Measurements from ENCODE around the gene MRPL58. TPM values are rescaled to one million over a fixed set of nuclear protein-coding genes. Genes with fewer than 3 reads are reported as not detected.
A peak's percentile ranks its signal among the peaks of the same experiment; 100 is the strongest.

Gene MRPL58
- total and polyA plus RNA-seq, 10 of the 15 experiments (the other 5 are each of a cell fraction or from before 2014, with no cell fraction given): 23.0 to 64.3 (median 51.9) TPM

DNA sequence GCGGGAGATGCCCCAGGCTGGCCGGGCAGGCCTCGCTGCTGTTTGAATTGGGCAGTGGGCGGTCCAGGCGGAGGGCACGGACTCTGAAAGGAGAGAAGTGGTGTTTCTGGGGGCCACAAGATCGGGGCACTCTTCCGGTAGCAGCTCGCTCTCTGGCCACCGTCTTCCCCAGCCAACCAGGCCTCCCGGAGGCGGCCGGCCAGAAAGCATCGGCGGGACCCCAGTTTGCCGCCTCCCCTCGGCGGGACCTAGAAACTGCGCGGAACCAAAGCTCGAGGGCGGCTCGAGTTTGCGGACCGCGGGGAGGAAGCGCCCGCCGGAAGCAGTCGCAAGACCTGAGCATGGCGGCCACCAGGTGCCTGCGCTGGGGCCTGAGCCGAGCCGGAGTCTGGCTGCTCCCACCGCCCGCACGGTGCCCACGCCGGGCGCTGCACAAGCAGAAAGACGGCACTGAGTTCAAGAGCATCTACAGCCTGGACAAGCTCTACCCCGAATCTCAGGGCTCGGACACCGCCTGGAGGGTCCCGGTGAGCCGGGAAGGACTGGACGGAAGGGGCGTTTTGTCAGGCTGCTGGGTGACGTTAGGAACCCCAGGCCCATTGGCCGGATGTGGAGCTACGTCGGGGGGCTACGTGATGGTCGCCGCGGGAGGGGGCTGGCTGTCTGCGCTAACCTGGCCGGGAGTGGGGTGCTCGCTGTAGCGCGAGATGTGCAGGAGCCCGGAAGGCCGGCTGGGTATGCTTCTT is at the start of gene MRPL58 (continued):
- TF ChIP-seq, protein P1, sequence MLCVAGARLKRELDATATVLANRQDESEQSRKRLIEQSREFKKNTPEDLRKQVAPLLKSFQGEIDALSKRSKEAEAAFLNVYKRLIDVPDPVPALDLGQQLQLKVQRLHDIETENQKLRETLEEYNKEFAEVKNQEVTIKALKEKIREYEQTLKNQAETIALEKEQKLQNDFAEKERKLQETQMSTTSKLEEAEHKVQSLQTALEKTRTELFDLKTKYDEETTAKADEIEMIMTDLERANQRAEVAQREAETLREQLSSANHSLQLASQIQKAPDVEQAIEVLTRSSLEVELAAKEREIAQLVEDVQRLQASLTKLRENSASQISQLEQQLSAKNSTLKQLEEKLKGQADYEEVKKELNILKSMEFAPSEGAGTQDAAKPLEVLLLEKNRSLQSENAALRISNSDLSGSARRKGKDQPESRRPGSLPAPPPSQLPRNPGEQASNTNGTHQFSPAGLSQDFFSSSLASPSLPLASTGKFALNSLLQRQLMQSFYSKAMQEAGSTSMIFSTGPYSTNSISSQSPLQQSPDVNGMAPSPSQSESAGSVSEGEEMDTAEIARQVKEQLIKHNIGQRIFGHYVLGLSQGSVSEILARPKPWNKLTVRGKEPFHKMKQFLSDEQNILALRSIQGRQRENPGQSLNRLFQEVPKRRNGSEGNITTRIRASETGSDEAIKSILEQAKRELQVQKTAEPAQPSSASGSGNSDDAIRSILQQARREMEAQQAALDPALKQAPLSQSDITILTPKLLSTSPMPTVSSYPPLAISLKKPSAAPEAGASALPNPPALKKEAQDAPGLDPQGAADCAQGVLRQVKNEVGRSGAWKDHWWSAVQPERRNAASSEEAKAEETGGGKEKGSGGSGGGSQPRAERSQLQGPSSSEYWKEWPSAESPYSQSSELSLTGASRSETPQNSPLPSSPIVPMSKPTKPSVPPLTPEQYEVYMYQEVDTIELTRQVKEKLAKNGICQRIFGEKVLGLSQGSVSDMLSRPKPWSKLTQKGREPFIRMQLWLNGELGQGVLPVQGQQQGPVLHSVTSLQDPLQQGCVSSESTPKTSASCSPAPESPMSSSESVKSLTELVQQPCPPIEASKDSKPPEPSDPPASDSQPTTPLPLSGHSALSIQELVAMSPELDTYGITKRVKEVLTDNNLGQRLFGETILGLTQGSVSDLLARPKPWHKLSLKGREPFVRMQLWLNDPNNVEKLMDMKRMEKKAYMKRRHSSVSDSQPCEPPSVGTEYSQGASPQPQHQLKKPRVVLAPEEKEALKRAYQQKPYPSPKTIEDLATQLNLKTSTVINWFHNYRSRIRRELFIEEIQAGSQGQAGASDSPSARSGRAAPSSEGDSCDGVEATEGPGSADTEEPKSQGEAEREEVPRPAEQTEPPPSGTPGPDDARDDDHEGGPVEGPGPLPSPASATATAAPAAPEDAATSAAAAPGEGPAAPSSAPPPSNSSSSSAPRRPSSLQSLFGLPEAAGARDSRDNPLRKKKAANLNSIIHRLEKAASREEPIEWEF (IDR thresholded peaks at IDR 0.05; ENCODE audit: insufficient replicate concordance, low read depth, low read length): no peak
- TF ChIP-seq HCFC1 (IDR thresholded peaks at IDR 0.05; ENCODE audit: low read length) (peak; percentile 84), EZH2 (IDR thresholded peaks at IDR 0.05; ENCODE audit: borderline replicate concordance, control insufficient read depth, low read depth, low read length) (no peak), FOXK2 (IDR thresholded peaks at IDR 0.05) (no peak), CREM (IDR thresholded peaks at IDR 0.05; ENCODE audit: low read depth) (peak; percentile 85), ZNF687 (IDR thresholded peaks at IDR 0.05) (peak; percentile 26; the same call in 1 of the 2 replicates), LARP7 (IDR thresholded peaks at IDR 0.05) (peak; percentile 74; the same call in 1 of the 2 replicates), POLR2AphosphoS2 (IDR thresholded peaks at IDR 0.05; ENCODE audit: low read depth, low read length) (no peak; the same call in 1 of the 2 replicates), PML (IDR thresholded peaks at IDR 0.05; ENCODE audit: low read length) (peak; percentile 87; the same call in 1 of the 2 replicates), RBBP5 (conservative IDR thresholded peaks at IDR 0.05) (no peak), TAF1 (IDR thresholded peaks at IDR 0.05; ENCODE audit: borderline replicate concordance, low read depth, low read length) (peak; percentile 98), SIN3A (IDR thresholded peaks at IDR 0.05; ENCODE audit: low read depth, low read length) (peak; percentile 72; the same call in 1 of the 2 replicates), ZNF622 (IDR thresholded peaks at IDR 0.05) (no peak), HSF1 (IDR thresholded peaks at IDR 0.05; ENCODE audit: low read depth, low read length) (0 out of 2 replicates have a peak, but pooled peaks have one; percentile 57), RUNX3 (IDR thresholded peaks at IDR 0.05; ENCODE audit: low read length) (peak; percentile 80), RAD21 (IDR thresholded peaks at IDR 0.05; ENCODE audit: insufficient read depth, low read depth, low read length) (no peak)
- TF ChIP-seq, protein P2, sequence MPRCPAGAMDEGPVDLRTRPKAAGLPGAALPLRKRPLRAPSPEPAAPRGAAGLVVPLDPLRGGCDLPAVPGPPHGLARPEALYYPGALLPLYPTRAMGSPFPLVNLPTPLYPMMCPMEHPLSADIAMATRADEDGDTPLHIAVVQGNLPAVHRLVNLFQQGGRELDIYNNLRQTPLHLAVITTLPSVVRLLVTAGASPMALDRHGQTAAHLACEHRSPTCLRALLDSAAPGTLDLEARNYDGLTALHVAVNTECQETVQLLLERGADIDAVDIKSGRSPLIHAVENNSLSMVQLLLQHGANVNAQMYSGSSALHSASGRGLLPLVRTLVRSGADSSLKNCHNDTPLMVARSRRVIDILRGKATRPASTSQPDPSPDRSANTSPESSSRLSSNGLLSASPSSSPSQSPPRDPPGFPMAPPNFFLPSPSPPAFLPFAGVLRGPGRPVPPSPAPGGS (IDR thresholded peaks at IDR 0.05; ENCODE audit: borderline replicate concordance, insufficient read depth, low read depth, low read length, poor library complexity, severe bottlenecking): peak; percentile 58

Measured in GM12878 (cell line).